ENCODE measurements around the gene SWSAP1. TPM values are rescaled to one million over a fixed set of nuclear protein-coding genes. Genes with fewer than 3 reads are reported as not detected.

Gene SWSAP1
- total RNA-seq, 1 experiment from 2014 or later = 2.5 TPM

DNA sequence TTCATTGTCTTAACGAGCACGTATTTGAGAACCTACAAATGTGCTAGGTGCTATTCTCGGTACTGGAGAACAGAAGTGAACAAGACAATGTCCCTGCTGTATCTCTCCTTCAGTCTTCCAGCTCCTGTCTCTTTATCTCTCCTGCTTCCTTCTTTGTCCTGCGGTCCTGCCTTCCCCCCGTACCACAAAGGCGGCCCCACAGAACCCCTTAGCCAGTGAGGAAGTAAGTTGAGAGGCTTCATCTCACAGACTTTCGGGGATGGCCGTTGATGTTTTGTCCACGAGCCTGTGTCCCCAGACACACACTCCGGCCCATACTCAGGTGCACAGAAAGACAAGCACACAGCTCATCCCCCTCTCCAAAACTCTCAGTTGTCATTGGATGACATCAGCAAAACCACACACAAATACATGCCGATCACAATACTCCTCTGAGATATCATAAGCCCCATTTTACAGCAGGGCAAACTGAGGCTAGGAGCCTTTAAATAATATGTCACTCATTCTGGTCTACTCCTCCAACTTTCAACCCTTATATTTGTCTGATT, 507 bp upstream of the SWSAP1 start:
- no TSS peak for BruUV-seq (replicated peaks)
- peak overlapping the region; percentile 65 for H2AFZ ChIP-seq (ENCODE audit: low read depth, low read length, poor library complexity, severe bottlenecking)
- H4K20me1 ChIP-seq (ENCODE audit: insufficient read depth) = no peaks in the 10 kb centered on the region
- intact Hi-C loops (cut with micrococcal nuclease) = no loop called here
- no peaks in the 10 kb centered on the region for H3K36me3 ChIP-seq (ENCODE audit: control insufficient read depth in 1 of 2, insufficient read depth in 2 of 2, low read length in 2 of 2)
- ChIA-PET CTCF (interaction anchor here (1.3 to 2.0 kb wide), 5 partner anchors 9 to 109 kb away, joined by 5 to 20 read pairs (median 5); partner anchors contain the start of genes CCDC159, PRKCSH and TMEM205), POLR2A (interaction anchor here (1.0 to 3.6 kb wide), 5 partner anchors 10 to 80 kb away, joined by 4 to 15 read pairs (median 11); partner anchors contain the start of genes EPOR, RAB3D and RGL3), RAD21 (ENCODE audit: low non-redundant PET in 1 of 2, low total read pairs in 2 of 2, uncharacterized antibody in 2 of 2, unreplicated experiment in 2 of 2) (interaction anchor here (0.8 to 1.7 kb wide), 2 partner anchors 9 to 80 kb away, joined by 4 to 6 read pairs; no protein-coding TSS in a partner anchor)
- peak overlapping the region; percentile 57 to 68 for H3K4me3 ChIP-seq (replicated peaks in 1 of 2; ENCODE audit: low read depth in 1 of 2, low read length in 2 of 2)
- ATAC-seq = no peak
- no peaks in the 10 kb centered on the region for H3K27me3 ChIP-seq (ENCODE audit: insufficient read depth, low read length)
- peak overlapping the region; percentile 88; the same call in 1 of the 2 replicates for H3K27ac ChIP-seq (ENCODE audit: low read depth, low read length)
- peak overlapping the region; percentile 78; the same call in 1 of the 2 replicates for H3K9ac ChIP-seq (ENCODE audit: low read length)
- no peak for TF ChIP-seq CEBPB (IDR thresholded peaks at IDR 0.05; ENCODE audit: low read depth)
- TF ChIP-seq SIN3A (IDR thresholded peaks at IDR 0.05; ENCODE audit: low read depth) = no peak
- TF ChIP-seq, protein P1, sequence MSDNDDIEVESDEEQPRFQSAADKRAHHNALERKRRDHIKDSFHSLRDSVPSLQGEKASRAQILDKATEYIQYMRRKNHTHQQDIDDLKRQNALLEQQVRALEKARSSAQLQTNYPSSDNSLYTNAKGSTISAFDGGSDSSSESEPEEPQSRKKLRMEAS (IDR thresholded peaks at IDR 0.05) = no peak
- no peak for TF ChIP-seq REST (IDR thresholded peaks at IDR 0.05; ENCODE audit: low read depth)
- TF ChIP-seq, protein P2, sequence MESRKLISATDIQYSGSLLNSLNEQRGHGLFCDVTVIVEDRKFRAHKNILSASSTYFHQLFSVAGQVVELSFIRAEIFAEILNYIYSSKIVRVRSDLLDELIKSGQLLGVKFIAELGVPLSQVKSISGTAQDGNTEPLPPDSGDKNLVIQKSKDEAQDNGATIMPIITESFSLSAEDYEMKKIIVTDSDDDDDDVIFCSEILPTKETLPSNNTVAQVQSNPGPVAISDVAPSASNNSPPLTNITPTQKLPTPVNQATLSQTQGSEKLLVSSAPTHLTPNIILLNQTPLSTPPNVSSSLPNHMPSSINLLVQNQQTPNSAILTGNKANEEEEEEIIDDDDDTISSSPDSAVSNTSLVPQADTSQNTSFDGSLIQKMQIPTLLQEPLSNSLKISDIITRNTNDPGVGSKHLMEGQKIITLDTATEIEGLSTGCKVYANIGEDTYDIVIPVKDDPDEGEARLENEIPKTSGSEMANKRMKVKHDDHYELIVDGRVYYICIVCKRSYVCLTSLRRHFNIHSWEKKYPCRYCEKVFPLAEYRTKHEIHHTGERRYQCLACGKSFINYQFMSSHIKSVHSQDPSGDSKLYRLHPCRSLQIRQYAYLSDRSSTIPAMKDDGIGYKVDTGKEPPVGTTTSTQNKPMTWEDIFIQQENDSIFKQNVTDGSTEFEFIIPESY (IDR thresholded peaks at IDR 0.05; ENCODE audit: extremely low read depth, insufficient replicate concordance, low read length) = no peak
- TF ChIP-seq, protein P3, sequence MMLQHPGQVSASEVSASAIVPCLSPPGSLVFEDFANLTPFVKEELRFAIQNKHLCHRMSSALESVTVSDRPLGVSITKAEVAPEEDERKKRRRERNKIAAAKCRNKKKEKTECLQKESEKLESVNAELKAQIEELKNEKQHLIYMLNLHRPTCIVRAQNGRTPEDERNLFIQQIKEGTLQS (IDR thresholded peaks at IDR 0.05) = no peak
- TF ChIP-seq ZFX (IDR thresholded peaks at IDR 0.05) = no peak
- TF ChIP-seq RAD21 (IDR thresholded peaks at IDR 0.05; ENCODE audit: low read depth) = no peak
- no peak for TF ChIP-seq FOSL1 (IDR thresholded peaks at IDR 0.05; ENCODE audit: low read depth)
- peaks cover 37 to 41% of the 10 kb centered on the region in 2 experiments for H3K4me1 ChIP-seq (ENCODE audit: control insufficient read depth in 1 of 2, insufficient read depth in 2 of 2, low read length in 2 of 2)
- peak overlapping the region; percentile 80 for H3K4me2 ChIP-seq (ENCODE audit: low read length)
- no peaks in the 10 kb centered on the region for H3K9me3 ChIP-seq (ENCODE audit: control insufficient read depth in 1 of 2, insufficient read depth in 1 of 2, low read depth in 1 of 2, low read length in 2 of 2)
- H3K79me2 ChIP-seq (ENCODE audit: insufficient read depth, low read length) = peaks cover 5% of the 10 kb centered on the region; the same call in 1 of the 2 replicates
- no peak for DNase-seq (ENCODE audit: low read depth, low spot score)
- no peaks in the 10 kb centered on the region for H3K9me2 ChIP-seq (ENCODE audit: insufficient read depth)
